Ureter (tissue), 1 donor: Measurements from ENCODE around the gene KRTAP1-4. TPM values are rescaled to one million over a fixed set of nuclear protein-coding genes. Genes with fewer than 3 reads are reported as not detected.
"Not testable (repeated sequence)": the region's sequence is repeated elsewhere in the genome, so short reads cannot be mapped to it uniquely, and the experiment has no call there.

Experiments
- DNase-seq: peaks from one replicate; pipeline ENCODE4 v3.0.0-alpha.2; 2020; ENCODE audit warnings: low spot score
- total RNA-seq: library from RNA; stranded (reverse); gene quantifications from one replicate; pipeline ENCODE4 v1.2.4, GENCODE V29; 2023
- donor health status: DM: yes; HTN: yes; CAD: no.

Gene KRTAP1-4
- total RNA-seq = not detected

GRCh38 chr17:41029633-41030245 is at the start of gene KRTAP1-4:
Gene KRTAP1-4 (minus strand): TSS chr17:41030195. CDS start chr17:41030078, 117 bp downstream.
- no peak for DNase-seq

GRCh38 chr17:41076788-41077187 is 46.8 kb upstream of the KRTAP1-4 start:
- no peak for DNase-seq

DNA sequence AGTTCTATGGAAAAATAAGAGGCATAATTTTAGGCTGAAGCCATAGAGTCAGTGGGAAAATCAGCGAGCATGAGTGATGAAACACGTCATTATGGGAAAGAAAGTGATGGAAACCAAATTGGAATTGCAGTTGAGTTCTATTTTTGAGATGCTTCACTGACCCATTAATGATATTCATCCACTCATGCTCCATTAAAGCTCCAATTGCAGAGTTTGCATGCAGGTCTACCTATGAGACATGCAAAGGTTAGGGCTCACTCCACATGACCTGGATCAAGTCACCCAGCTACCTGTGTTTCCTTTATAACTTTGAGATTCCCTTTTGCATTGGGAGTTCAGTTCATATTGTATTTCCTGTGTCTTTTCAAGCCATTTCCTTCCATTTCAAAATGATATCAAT is 43.7 kb upstream of the KRTAP1-4 start:
- DNase-seq = no peak

DNA sequence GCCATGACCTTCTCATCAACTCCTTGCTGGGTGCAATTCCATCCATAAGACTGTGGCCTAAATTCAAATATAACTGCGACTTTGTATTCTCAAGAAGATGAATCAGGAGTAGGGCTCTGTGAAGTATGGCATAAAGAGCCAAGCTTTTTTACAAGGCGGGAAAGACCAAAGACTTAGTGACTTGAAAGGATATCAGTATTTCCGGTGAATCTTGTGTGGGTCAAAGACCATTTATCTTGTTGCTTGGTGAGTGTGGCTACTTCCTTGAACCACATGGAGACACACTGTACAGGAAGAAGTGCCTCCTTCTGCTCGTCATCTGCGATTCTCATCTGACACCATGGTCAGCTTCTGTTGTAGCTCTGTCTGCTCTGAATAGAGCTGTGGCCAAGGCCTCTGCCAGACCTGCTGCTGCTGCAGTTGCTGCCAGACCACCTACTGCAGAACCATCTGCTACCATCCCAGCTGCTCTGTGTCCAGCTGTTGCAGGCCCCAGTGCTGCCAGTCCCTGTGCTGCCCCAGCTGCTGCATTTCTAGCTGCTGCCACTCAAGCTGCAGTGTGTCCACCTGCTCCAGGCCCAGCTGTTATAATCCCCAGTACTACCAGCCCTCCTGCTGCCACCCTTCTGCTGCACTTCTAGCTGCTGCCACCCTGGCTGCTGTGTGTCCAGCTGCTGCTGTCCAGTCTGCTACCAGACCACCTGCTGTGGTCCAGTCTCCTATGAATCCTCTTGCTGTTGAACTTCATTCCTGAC is 41.8 kb upstream of the KRTAP1-4 start:
- DNase-seq = no peak

DNA sequence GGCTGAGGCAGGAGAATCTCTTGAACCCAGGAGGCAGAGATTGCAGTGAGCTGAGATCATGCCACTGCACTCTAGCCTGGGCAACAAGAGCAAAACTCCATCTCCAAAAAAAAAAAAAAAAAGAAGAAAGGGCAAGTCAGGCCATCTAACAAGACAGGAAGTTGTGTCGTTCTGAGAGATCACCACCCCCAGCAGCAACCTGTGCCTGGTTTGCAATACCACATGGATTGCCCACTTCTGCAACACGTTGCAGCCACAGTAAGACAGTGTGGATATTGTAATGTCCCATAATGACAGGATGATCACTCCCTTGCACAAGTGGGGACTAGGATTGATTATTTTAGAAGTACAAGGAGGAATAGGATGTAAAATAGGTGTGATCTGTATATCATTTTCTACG is 39.0 kb upstream of the KRTAP1-4 start:
- DNase-seq = no peak

DNA sequence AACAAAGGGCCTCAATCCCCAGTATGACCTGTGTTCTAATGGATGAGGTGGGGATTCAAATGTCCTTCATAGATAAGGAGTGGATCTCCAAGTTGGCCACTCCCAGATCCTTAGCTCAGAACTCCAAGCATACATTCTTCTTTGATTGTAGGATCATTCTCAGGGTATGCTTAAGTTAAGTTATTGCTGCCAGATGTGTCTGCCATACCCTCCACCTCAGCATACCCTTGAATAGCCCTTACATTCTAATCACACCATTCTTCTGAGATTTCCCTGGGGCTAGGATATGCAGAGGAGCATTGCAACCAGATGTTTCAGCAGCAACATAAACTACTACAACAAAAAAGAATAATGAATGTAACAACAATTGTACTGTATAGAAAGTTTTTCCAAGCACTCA is 37.3 kb upstream of the KRTAP1-4 start:
- no peak for DNase-seq

DNA sequence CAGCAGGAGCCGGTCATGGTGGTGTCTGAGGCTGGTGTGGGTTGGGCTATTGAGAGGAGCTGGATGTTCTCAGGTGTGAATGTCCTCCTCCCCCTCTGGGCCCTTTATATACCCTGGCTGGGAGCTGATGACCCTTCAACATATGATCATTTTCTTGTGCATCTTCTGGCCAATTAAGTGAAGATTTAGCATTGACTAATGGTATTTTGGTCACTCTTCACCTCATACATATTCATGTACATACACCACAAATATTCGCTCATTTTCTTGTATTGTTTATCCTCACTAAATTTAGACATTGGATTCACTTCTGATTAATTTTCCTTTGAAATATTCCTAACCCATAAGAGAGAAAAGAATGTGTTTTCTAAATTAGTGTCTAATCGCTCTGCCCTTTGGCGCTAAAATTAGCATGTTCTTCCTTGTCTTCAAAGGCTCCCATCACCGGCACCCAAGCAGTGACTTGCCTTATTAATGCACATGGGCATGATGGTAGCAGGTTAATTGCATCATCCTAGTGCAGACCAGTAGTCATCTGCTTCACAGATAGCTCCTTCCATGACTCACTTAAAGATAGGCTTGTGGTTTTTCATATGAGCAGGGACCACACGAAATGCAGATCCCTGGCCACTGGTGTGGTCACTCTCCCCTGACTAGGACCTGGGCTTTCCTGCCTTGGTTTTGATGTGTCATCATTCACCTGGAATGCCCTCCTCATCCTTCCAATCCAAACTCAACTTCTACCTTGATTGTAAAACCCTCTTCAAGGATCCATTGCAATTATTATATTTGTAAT is 36.0 kb upstream of the KRTAP1-4 start, which contains the start of gene KRTAP2-4:
KRTAP2-4 (minus strand) TSS at position 51 of the 796 bp plus-strand sequence; CDS start at position 17, 34 bp downstream.
- no peak for DNase-seq

GRCh38 chr17:41065016-41065689 is 35.2 kb upstream of the KRTAP1-4 start:
- DNase-seq = not testable (repeated sequence)

DNA sequence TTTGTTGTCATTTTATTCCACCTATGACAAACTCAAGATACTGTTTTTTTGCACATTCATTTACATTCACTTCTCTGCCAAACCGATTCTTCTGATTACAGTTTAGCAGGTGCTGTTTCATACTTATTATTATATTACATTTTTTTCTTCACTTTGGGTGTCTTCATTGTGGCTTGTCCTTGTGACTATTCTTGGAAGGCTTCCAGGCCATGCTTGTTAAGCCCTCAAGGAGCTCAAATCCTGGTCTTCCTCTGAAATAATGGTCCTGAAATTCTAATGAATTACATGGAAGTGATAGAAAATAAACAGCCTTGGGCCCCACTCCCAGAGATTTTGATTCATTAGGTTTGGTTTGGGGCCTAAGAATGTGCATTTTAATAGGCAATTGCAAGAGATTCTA is 34.3 kb upstream of the KRTAP1-4 start:
- DNase-seq = no peak

- no peak for DNase-seq
These were observed 33.5 kb upstream of the KRTAP1-4 start for GRCh38 chr17:41063449-41063848.

- no peak for DNase-seq
These were observed 32.0 kb upstream of the KRTAP1-4 start for GRCh38 chr17:41061964-41062363.

DNA sequence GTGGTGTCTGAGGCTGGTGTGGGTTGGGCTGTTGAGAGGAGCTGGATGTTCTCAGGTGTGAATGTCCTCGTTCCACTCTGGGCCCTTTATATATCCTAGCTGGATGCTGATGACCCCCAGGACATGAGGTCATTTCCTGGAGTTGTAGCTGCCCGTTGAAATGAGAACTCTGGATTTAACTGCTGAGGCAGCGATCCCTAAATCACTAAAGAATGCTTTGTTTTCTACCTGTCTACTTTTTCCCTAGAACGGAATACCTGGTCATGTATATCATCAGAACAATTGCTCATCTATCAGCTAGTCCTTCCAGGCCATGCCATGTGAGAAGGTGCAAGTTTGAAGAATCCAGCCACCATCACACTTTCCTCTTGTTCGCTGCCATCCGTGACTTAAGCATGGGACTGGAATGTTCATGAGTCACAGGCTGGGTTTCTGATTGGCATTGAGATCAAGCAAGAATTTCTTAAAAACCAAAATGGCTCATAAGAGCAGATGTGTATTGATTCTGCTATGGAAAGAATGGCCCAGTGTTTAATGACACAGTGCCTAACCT is 30.1 kb upstream of the KRTAP1-4 start, which contains the start of gene KRTAP2-3:
KRTAP2-3 (minus strand) TSS at position 63 of the 553 bp plus-strand sequence. CDS start 64 bp downstream, outside the sequence.
- no peak for DNase-seq

DNA sequence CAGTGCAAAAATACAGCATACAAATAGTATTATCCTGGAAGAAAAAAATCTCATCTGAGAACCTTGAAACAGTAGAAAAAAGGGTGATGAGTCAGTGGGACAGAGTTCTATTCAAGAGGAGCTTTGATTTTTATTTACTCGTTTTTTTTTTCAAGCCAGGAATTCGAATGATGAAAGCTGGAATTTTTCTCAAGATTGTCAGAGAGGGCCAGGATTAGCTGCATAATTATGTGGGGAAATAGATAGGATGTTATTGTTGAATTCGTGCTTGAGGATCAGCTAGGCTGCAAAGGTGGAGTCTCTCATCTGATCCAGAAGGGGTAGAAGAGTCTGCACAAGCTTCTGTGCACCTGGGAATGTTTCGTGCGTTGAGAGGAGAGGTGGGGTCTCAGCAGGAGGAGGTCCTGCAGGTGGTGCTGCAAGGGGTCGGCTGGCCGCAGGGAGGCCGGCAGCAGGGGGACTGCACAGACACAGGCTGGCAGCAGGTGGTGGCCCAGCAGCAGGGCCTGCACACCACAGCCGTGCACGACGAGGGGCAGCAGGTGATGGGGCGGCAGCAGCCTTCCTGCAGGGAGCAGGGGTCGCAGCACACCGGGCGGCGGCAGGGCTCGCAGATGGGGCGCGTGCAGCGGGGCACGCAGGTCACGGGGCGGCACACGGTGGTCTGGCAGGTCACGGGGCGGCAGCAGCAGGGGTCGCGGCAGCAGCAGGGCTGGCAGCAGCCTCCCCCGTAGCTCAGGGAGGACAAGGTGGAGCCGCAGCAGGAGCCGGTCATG is 29.5 kb upstream of the KRTAP1-4 start:
- not testable (repeated sequence) for DNase-seq

DNA sequence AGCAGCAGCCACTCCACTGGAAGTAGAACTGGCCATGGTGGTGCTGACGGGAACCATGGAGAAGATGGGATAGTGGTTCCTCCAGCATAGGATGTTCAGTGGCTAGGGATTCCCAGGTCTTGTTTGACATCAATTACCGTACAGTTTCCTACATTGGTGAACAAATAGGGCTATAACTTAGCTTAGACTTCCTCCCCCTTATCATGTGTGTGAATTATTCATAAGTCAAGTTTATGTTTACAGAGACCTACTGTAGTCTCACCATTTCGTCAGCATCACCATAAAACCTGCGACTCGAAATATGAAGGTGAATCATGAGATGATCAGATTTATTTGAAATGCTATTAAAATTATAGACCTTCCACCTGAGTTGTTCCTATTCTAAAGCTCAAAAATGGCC is 28.7 kb upstream of the KRTAP1-4 start:
- DNase-seq = no peak

GRCh38 chr17:41057547-41057946 is 27.6 kb upstream of the KRTAP1-4 start:
- no peak for DNase-seq

DNA sequence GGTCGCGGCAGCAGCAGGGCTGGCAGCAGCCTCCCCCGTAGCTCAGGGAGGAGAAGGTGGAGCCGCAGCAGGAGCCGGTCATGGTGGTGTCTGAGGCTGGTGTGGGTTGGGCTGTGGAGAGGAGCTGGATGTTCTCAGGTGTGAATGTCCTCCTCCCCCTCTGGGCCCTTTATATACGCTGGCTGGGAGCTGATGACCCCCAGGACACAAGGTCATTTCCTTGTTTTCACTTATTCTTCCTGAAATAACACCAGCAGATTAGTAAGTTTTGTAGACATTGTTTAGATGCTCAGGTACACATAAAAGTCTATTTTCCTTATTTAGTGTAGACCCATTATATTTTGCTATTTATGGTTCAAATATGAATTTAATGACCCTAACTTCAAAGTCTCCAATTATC is 25.1 kb upstream of the KRTAP1-4 start, which contains the start of gene KRTAP2-2:
KRTAP2-2 (minus strand) TSS at position 101 of the 400 bp plus-strand sequence; CDS start at position 82, 19 bp downstream.
- not testable (repeated sequence) for DNase-seq

DNA sequence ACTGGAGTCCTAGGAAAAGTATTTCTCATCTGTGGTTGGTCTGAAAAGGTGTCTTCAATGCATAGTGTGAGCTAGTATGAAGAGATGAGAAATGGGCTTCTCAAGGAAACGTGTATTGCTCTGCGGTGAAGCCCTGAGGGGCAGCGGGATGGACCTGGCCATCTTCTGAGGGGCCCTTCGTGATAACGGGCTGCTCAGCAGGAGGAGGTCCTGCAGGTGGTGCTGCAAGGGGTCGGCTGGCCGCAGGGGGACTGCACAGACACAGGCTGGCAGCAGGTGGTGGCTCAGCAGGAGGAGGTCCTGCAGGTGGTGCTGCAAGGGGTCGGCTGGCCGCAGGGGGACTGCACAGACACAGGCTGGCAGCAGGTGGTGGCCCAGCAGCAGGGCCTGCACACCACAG is 24.6 kb upstream of the KRTAP1-4 start:
- DNase-seq = not testable (repeated sequence)

DNA sequence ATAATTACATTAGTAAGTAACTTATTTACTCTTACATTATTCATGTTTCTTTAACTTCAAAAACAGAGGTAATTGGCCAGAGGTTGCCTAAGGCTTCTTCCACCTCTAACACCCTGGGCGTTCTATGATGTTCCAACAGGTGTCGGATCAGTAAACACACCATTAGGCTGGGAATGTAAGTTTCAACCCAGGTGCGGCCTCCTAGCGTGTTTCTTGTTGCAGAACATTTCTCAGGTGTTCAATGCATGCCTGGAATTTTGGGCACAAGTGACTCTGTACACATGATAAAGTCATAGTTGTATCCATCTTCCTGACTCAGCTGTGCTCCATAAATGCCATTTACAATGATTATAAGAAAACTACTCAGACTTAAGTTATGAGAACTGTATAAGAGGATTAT is 24.0 kb upstream of the KRTAP1-4 start:
- no peak for DNase-seq

- DNase-seq = no peak
These were observed 22.6 kb upstream of the KRTAP1-4 start for GRCh38 chr17:41052566-41052965.

GRCh38 chr17:41049110-41049509 is 19.1 kb upstream of the KRTAP1-4 start:
- DNase-seq = no peak
